NCI-H1092 (cell line): Measurements from ENCODE around the gene CLDN16.

ENCODE experiments used
- DNase-seq: peaks from one replicate; lab custom pipeline; 2025; lab: John Stamatoyannopoulos, UW

The CLDN16 gene

DNA sequence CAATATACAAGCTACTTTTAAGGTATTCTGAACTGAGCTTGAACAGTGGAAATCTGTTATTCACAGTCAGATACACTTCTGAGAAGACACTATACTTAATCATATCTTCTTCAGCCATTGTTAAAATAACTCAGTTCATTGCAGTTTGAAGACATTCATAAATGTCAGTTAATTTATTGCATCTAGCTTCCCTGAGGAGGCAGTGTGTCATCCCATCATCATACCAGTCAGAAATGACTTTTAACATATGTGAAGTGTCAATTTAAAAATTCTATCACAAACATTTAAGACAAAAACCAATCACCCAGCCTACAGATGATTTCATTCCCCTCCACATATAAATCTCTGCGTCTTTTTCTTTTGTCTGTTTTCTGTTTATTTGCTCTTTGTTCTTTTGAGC lies 54.3 kb downstream of the CLDN16 start:
- no peak for DNase-seq

- DNase-seq: no peak
These were observed 55.3 kb downstream of the CLDN16 start for GRCh38 chr3:190443257-190443656.

GRCh38 chr3:190444006-190444405 lies 56.0 kb downstream of the CLDN16 start:
- no peak for DNase-seq

- no peak for DNase-seq
These were observed 56.7 kb downstream of the CLDN16 start for GRCh38 chr3:190444576-190445145.

DNA sequence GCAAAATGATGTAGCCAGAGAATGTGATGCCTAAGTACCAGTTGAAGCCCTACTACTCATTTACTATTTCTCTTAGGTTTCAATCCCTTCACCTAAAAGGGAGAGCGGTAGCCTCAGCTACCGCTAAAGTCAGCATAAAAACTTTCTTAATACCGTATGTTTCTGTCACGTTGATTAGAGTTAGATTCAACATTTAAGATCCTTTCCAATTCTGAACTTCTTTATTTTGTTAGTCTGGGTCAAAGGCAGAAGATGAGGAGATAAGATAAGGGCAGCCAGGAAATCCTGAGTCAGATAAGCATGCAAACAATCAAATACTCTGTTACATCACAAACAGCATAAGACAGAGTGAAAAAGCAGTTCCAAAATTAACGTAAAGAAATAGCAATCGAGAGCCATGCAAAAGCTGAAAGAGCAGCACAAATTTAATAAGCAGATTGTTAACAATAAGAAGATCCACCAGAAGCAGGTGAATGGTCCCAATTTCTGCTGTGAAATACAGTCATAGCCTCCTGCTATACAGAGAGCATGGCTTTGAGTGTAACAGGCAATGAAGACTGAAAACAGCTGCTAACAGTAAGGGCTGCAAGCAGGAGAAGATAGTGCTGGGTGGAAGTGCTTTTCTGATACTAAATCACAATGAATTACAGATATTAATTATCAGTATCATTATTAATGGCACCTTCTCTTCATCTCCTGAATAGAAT lies 58.8 kb downstream of the CLDN16 start:
- no peak for DNase-seq

DNA sequence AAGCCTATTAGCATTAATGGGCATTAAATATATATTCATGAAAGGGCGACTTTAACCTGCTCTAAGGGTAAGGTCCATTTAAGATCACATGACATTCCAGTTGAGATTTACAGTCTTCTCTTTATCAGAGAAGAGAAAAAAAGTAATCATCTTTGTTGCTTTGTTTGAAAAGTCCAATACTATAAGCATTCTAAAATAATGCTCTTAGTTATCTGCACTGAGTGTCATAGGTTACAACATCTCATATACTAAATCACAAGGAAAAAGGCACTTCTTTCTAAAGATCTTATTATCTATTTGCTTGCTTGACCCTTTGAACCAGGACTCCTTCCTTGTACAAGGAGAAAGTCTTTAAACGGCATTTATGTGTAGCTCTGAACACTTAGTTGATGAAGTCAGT lies 60.3 kb downstream of the CLDN16 start:
- DNase-seq: no peak

GRCh38 chr3:190449801-190450200 lies 61.8 kb downstream of the CLDN16 start, which contains the start of gene TMEM207:
TMEM207 (minus strand) TSS chr3:190449901; CDS start chr3:190449809, 92 bp downstream.
- no peak for DNase-seq

GRCh38 chr3:190455828-190456227 lies 67.9 kb downstream of the CLDN16 start:
- no peak for DNase-seq

DNA sequence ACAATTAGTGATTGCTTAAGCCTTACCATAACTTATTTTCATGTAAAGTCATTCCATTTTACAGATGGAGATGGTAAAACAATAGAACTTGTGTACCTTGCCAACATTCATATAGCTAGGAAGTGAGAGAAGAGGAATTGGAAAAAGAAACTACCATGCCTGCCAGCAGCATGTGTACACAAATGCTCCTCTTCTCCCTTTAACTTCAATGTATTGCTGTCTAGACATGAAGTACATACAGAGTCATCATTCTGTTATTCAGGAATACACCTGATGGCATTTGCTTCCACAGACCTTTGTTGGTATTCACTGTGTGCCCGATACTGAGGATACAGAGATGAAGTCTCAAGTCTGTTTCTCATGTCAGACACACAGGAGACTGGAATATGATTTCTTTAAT lies 68.8 kb downstream of the CLDN16 start:
- DNase-seq: no peak

GRCh38 chr3:190458040-190458439 lies 70.1 kb downstream of the CLDN16 start:
- no peak for DNase-seq
